Mammary epithelial cell (primary cell): ENCODE results near the gene EEFSEC.

Source experiments
- CTCF ChIP-seq, 2 donors: IDR thresholded peaks in 1 of 2; conservative IDR thresholded peaks in 1 of 2; 2 replicates each; pipeline ENCODE4 v1.5.1; 2011 to 2012; ENCODE audit warnings: inconsistent platforms in 2 of 2, low read length in 2 of 2, mild to moderate bottlenecking in 2 of 2, control low read depth in 1 of 2, low read depth in 1 of 2; ENCODE audit not compliant: insufficient read depth in 1 of 2; ENCODE audit errors: extremely low read depth in 1 of 2
- EZH2 ChIP-seq: IDR thresholded peaks from 2 replicates; pipeline ENCODE4 v1.6.1; 2012; ENCODE audit warnings: low read length, inconsistent platforms, borderline replicate concordance

GRCh38 chr3:128436214-128436613 lies 282.9 kb downstream of the EEFSEC start:
- no peak for TF ChIP-seq CTCF (conservative IDR thresholded peaks at IDR 0.05 in 1 of 2, IDR thresholded peaks at IDR 0.05 in 1 of 2; ENCODE audit: extremely low read depth in 1 of 2, insufficient read depth in 1 of 2, low read depth in 1 of 2, low read length in 2 of 2)
- no peak for TF ChIP-seq EZH2
